ENCODE measurements around the gene MTHFR.

Gene MTHFR

GRCh38 chr1:11799099-11799498 is 6.7 kb downstream of the MTHFR start:
- DNase-seq (ENCODE audit: low read depth in 2 of 2, low spot score in 1 of 2) = no peak

- no peak for DNase-seq (ENCODE audit: low read depth in 2 of 2, low spot score in 1 of 2)
Measured at GRCh38 chr1:11797525-11798216, 8.1 kb downstream of the MTHFR start.

GRCh38 chr1:11796036-11796828 is 9.5 kb downstream of the MTHFR start:
- DNase-seq (ENCODE audit: low read depth in 2 of 2, low spot score in 1 of 2) = no peak

GRCh38 chr1:11795238-11795890 is 10.4 kb downstream of the MTHFR start:
- no peak for DNase-seq (ENCODE audit: low read depth in 2 of 2, low spot score in 1 of 2)

GRCh38 chr1:11794446-11795237 is 11.1 kb downstream of the MTHFR start:
- DNase-seq (ENCODE audit: low read depth in 2 of 2, low spot score in 1 of 2) = no peak

- DNase-seq (ENCODE audit: low read depth in 2 of 2, low spot score in 1 of 2) = no peak
Measured at GRCh38 chr1:11793819-11794218, 11.9 kb downstream of the MTHFR start.

GRCh38 chr1:11792106-11792505 is 13.7 kb downstream of the MTHFR start:
- no peak for DNase-seq (ENCODE audit: low read depth in 2 of 2, low spot score in 1 of 2)

- DNase-seq (ENCODE audit: low read depth in 2 of 2, low spot score in 1 of 2) = no peak
Measured at GRCh38 chr1:11790880-11791715, 14.7 kb downstream of the MTHFR start.

- no peak for DNase-seq (ENCODE audit: low read depth in 2 of 2, low spot score in 1 of 2)
Measured at GRCh38 chr1:11790101-11790879, 15.5 kb downstream of the MTHFR start.

- no peak for DNase-seq (ENCODE audit: low read depth in 2 of 2, low spot score in 1 of 2)
Measured at GRCh38 chr1:11789126-11790067, 16.4 kb downstream of the MTHFR start.

- no peak for DNase-seq (ENCODE audit: low read depth in 2 of 2, low spot score in 1 of 2)
Measured at GRCh38 chr1:11788549-11789053, 17.2 kb downstream of the MTHFR start.

- no peak for DNase-seq (ENCODE audit: low read depth in 2 of 2, low spot score in 1 of 2)
Measured at GRCh38 chr1:11787804-11788436, 17.8 kb downstream of the MTHFR start.

- DNase-seq (ENCODE audit: low read depth in 2 of 2, low spot score in 1 of 2) = no peak
Measured at GRCh38 chr1:11787251-11787803, 18.4 kb downstream of the MTHFR start.

- DNase-seq (ENCODE audit: low read depth in 2 of 2, low spot score in 1 of 2) = no peak
Measured at GRCh38 chr1:11786168-11786567, 19.6 kb downstream of the MTHFR start.

- no peak for DNase-seq (ENCODE audit: low read depth in 2 of 2, low spot score in 1 of 2)
Measured at GRCh38 chr1:11784993-11785769, 20.6 kb downstream of the MTHFR start.

- DNase-seq (ENCODE audit: low read depth in 2 of 2, low spot score in 1 of 2) = no peak
Measured at GRCh38 chr1:11784256-11784992, 21.3 kb downstream of the MTHFR start.

Data from stimulated activated CD8-positive, alpha-beta memory T cell treated with anti-CD3 and anti-CD28 coated beads, Interleukin-4, amount 100 ng/mL, for 4 hours (primary cell).